ENCODE data around the gene FAM227B.

The FAM227B gene

GRCh38 chr15:49328941-49329340 lies 291.7 kb downstream of the FAM227B start:
- TF ChIP-seq TAF1 (IDR thresholded peaks at IDR 0.05; ENCODE audit: borderline replicate concordance, low read depth, low read length) (no peak), POLR2A (IDR thresholded peaks at IDR 0.05; ENCODE audit: low read depth, low read length) (no peak), POLR2AphosphoS5 (IDR thresholded peaks at IDR 0.05; ENCODE audit: low read depth, low read length) (no peak)
- FAIRE-seq (no peak), DNase-seq (ENCODE audit: insufficient read length) (no peak)

- FAIRE-seq (no peak), DNase-seq (ENCODE audit: insufficient read length) (no peak)
- TF ChIP-seq POLR2AphosphoS5 (IDR thresholded peaks at IDR 0.05; ENCODE audit: low read depth, low read length), result no peak
- no peak for TF ChIP-seq TAF1 (IDR thresholded peaks at IDR 0.05; ENCODE audit: borderline replicate concordance, low read depth, low read length)
- TF ChIP-seq POLR2A (IDR thresholded peaks at IDR 0.05; ENCODE audit: low read depth, low read length), result no peak
Measured at GRCh38 chr15:49327927-49328326, 292.7 kb downstream of the FAM227B start.

- TF ChIP-seq POLR2A (IDR thresholded peaks at IDR 0.05; ENCODE audit: low read depth, low read length) (no peak), POLR2AphosphoS5 (IDR thresholded peaks at IDR 0.05; ENCODE audit: low read depth, low read length) (no peak), TAF1 (IDR thresholded peaks at IDR 0.05; ENCODE audit: borderline replicate concordance, low read depth, low read length) (no peak)
- FAIRE-seq, result no peak
- DNase-seq (ENCODE audit: insufficient read length), result no peak
Measured at GRCh38 chr15:49323207-49323606, 297.4 kb downstream of the FAM227B start.

DNA sequence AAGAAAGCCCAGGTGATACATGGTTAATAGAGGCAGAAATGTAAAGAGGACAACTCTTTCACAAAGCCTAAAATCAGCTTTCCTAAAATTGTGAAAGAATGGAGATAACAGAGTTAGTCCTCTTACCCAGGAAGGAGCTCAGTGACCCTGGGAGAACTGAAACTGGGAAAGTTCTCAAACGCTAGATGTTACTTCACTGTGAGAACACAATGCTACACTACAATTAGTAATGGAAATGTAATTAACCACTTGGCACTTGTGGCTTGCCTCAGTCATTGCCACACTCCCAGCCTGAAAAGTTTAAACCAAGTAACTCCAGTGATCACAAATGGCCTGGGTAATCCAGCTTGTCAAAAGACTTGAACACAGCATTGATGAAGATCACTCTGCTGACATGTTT lies 300.3 kb downstream of the FAM227B start:
- no peak for FAIRE-seq
- DNase-seq (ENCODE audit: insufficient read length), result no peak
- TF ChIP-seq POLR2AphosphoS5 (IDR thresholded peaks at IDR 0.05; ENCODE audit: low read depth, low read length) (no peak), POLR2A (IDR thresholded peaks at IDR 0.05; ENCODE audit: low read depth, low read length) (no peak), TAF1 (IDR thresholded peaks at IDR 0.05; ENCODE audit: borderline replicate concordance, low read depth, low read length) (no peak)

DNA sequence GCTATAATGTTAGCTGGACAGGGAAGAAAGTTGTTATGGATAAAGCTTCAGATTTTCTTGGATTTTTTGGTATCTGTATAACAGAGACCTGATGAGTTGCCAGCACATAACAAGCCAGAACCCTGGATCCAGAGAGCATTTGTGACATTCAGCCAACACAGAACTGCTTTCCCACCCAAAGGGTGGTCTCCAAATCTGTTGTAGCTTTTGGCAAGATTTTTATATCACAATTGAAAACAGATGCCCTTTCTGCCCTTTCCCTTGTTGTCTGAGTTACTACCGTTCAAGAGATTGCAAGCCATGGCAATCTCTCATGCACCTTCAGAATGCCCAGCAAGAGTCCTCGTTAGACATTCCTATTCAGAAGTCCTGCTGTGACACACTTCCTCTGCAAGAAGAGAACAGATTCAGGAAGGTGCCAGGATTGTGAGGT lies 305.2 kb downstream of the FAM227B start:
- DNase-seq (ENCODE audit: insufficient read length) (no peak), FAIRE-seq (no peak)
- no peak for TF ChIP-seq POLR2AphosphoS5 (IDR thresholded peaks at IDR 0.05; ENCODE audit: low read depth, low read length)
- TF ChIP-seq TAF1 (IDR thresholded peaks at IDR 0.05; ENCODE audit: borderline replicate concordance, low read depth, low read length), result no peak
- no peak for TF ChIP-seq POLR2A (IDR thresholded peaks at IDR 0.05; ENCODE audit: low read depth, low read length)

DNA sequence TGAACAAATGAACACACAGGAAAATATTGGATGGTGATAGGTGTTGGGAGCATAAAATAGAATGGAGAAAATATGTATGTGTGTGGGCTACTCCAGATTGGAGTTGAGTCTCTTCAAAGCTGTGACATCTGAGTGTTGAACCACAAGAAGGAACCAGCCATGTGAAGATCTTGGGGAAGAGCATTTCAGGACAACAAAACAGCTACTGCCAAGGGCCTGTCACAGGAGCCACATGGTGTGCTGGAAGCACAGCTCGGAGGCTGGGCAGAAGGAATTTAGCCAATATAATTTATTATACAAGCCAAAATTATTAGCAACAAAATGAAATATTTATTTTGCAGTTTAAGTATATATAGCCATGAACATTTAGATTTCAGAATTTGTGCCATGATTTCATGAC lies 305.9 kb downstream of the FAM227B start:
- DNase-seq (ENCODE audit: insufficient read length) (no peak), FAIRE-seq (no peak)
- TF ChIP-seq POLR2A (IDR thresholded peaks at IDR 0.05; ENCODE audit: low read depth, low read length) (no peak), TAF1 (IDR thresholded peaks at IDR 0.05; ENCODE audit: borderline replicate concordance, low read depth, low read length) (no peak), POLR2AphosphoS5 (IDR thresholded peaks at IDR 0.05; ENCODE audit: low read depth, low read length) (no peak)

DNA sequence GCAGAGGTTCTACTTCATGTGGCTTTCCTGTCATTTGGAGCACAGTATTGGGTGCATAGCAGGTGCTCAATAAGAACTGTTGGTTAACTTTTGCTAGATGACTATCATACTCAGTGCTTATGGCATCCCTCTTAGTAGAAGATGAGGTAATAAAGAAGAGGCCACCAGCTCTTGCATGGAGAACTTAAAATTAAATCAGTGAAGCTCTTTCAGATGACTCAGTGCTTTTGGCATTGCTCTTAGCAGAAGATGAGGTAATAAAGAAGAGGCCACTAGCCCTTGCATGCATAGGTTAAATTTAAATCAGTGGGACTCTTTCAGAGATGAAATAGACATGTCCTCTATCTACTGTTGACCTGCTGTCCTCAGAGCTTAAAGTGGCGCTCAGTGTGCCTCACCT lies 307.0 kb downstream of the FAM227B start:
- FAIRE-seq (no peak), DNase-seq (ENCODE audit: insufficient read length) (no peak)
- TF ChIP-seq POLR2A (IDR thresholded peaks at IDR 0.05; ENCODE audit: low read depth, low read length), result no peak
- TF ChIP-seq POLR2AphosphoS5 (IDR thresholded peaks at IDR 0.05; ENCODE audit: low read depth, low read length), result no peak
- TF ChIP-seq TAF1 (IDR thresholded peaks at IDR 0.05; ENCODE audit: borderline replicate concordance, low read depth, low read length), result no peak

- FAIRE-seq, result no peak
- TF ChIP-seq TAF1 (IDR thresholded peaks at IDR 0.05; ENCODE audit: borderline replicate concordance, low read depth, low read length) (no peak), POLR2AphosphoS5 (IDR thresholded peaks at IDR 0.05; ENCODE audit: low read depth, low read length) (no peak), POLR2A (IDR thresholded peaks at IDR 0.05; ENCODE audit: low read depth, low read length) (no peak)
- no peak for DNase-seq (ENCODE audit: insufficient read length)
Measured at GRCh38 chr15:49309889-49310288, 310.7 kb downstream of the FAM227B start.

GRCh38 chr15:49308686-49309085 lies 311.9 kb downstream of the FAM227B start:
- DNase-seq (ENCODE audit: insufficient read length), result no peak
- FAIRE-seq, result no peak
- no peak for TF ChIP-seq POLR2A (IDR thresholded peaks at IDR 0.05; ENCODE audit: low read depth, low read length)
- no peak for TF ChIP-seq TAF1 (IDR thresholded peaks at IDR 0.05; ENCODE audit: borderline replicate concordance, low read depth, low read length)
- no peak for TF ChIP-seq POLR2AphosphoS5 (IDR thresholded peaks at IDR 0.05; ENCODE audit: low read depth, low read length)

DNA sequence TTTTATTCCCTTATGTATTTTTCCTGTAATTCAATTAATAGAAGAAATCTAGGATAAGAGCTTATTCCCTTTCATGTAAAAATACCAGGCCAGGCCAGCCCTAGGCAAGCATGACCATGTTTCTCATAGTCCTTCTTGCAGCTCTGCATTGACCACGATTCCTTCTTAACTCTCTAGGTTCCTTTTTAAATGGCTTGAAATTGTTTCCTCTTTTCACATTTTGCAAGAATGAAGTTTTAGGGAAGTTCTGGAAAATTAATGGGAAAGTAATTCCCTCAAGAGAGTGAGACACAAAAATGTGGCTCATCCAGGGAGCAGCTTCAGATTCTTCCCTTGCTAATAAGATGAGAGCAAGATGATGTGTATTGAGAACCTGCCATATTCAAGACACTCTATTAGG lies 314.1 kb downstream of the FAM227B start:
- FAIRE-seq (no peak), DNase-seq (ENCODE audit: insufficient read length) (no peak)
- no peak for TF ChIP-seq TAF1 (IDR thresholded peaks at IDR 0.05; ENCODE audit: borderline replicate concordance, low read depth, low read length)
- no peak for TF ChIP-seq POLR2AphosphoS5 (IDR thresholded peaks at IDR 0.05; ENCODE audit: low read depth, low read length)
- no peak for TF ChIP-seq POLR2A (IDR thresholded peaks at IDR 0.05; ENCODE audit: low read depth, low read length)

GRCh38 chr15:49303003-49303402 lies 317.6 kb downstream of the FAM227B start:
- DNase-seq (ENCODE audit: insufficient read length), result no peak
- no peak for FAIRE-seq
- TF ChIP-seq POLR2A (IDR thresholded peaks at IDR 0.05; ENCODE audit: low read depth, low read length) (no peak), POLR2AphosphoS5 (IDR thresholded peaks at IDR 0.05; ENCODE audit: low read depth, low read length) (no peak), TAF1 (IDR thresholded peaks at IDR 0.05; ENCODE audit: borderline replicate concordance, low read depth, low read length) (no peak)

GRCh38 chr15:49301562-49301961 lies 319.1 kb downstream of the FAM227B start:
- DNase-seq (ENCODE audit: insufficient read length) (no peak), FAIRE-seq (no peak)
- no peak for TF ChIP-seq POLR2A (IDR thresholded peaks at IDR 0.05; ENCODE audit: low read depth, low read length)
- TF ChIP-seq POLR2AphosphoS5 (IDR thresholded peaks at IDR 0.05; ENCODE audit: low read depth, low read length), result no peak
- TF ChIP-seq TAF1 (IDR thresholded peaks at IDR 0.05; ENCODE audit: borderline replicate concordance, low read depth, low read length), result no peak

GRCh38 chr15:49300856-49301255 lies 319.8 kb downstream of the FAM227B start:
- no peak for FAIRE-seq
- no peak for TF ChIP-seq POLR2A (IDR thresholded peaks at IDR 0.05; ENCODE audit: low read depth, low read length)
- TF ChIP-seq POLR2AphosphoS5 (IDR thresholded peaks at IDR 0.05; ENCODE audit: low read depth, low read length), result no peak
- TF ChIP-seq TAF1 (IDR thresholded peaks at IDR 0.05; ENCODE audit: borderline replicate concordance, low read depth, low read length), result no peak

More at GRCh38 chr15:49300856-49301255, 319.8 kb downstream of the FAM227B start:
- no peak for DNase-seq (ENCODE audit: insufficient read length)
